GM12891 (cell line): ENCODE data around the gene PPAT.

Experiments
- POLR2A ChIP-seq: IDR thresholded peaks from 2 replicates; pipeline ENCODE4 v1.6.1; 2011; ENCODE audit warnings: low read depth, low read length, control low read depth
- POLR2AphosphoS5 ChIP-seq: IDR thresholded peaks from 2 replicates; pipeline ENCODE4 v1.6.1; 2011; ENCODE audit warnings: low read depth, low read length, control low read depth
- SPI1 ChIP-seq: IDR thresholded peaks from 2 replicates; pipeline ENCODE4 v1.6.1; 2011; ENCODE audit warnings: low read depth, low read length, control low read depth

DNA sequence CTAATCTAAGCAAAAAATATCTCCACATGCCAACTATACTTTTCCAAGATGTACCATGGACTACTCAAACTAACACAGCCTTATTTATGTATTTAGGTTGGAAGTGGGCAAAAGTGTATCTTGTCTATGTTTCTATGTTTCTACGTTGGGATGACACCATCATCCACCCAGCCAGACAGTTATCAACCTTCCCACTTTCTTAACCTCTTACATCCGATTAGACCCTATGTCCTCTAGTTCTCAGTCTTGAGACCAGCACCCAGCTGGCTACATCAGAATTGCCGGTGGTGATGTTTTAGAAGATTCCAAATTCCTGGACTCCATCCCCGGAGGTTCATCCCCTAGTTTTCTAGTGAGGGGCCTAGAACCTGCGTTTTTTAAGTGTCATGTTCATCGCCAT, 47.1 kb downstream of the PPAT start:
- TF ChIP-seq POLR2A, result no peak
- TF ChIP-seq POLR2AphosphoS5, result 0 out of 2 replicates have a peak, but pooled peaks have one; percentile 18
- no peak for TF ChIP-seq SPI1
